Lung (tissue), 12 donors: ENCODE data around the gene ADAMTS17. TPM values are rescaled to one million over a fixed set of nuclear protein-coding genes. Genes with fewer than 3 reads are reported as not detected.
A peak's percentile ranks its signal among the peaks of the same experiment; 100 is the strongest.

Experiments used
- ATAC-seq: fragments of 200-7000 bp; cut with Tn5 transposase; one replicate; pipeline ENCODE4 v1.9.1; 2020; ENCODE audit warnings: moderate number of reproducible peaks; ENCODE audit not compliant: insufficient read depth, low FRiP score
- DNase-seq, 3 donors: peaks; one replicate each; pipeline ENCODE4 v3.0.0-alpha.2; 2013 to 2017
- H3K27ac ChIP-seq, 2 donors: one replicate each; pipeline ENCODE4 v1.5.1; 2013; ENCODE audit warnings: mild to moderate bottlenecking in 2 of 2, moderate library complexity in 2 of 2, control low read depth in 1 of 2, inconsistent platforms in 1 of 2, low read depth in 1 of 2, low read length in 1 of 2
- H3K27me3 ChIP-seq, 3 donors: one replicate each; pipeline ENCODE4 v1.5.1; 2013; ENCODE audit warnings: low read length in 2 of 3; ENCODE audit not compliant: control insufficient read depth in 3 of 3, insufficient read depth in 3 of 3
- H3K36me3 ChIP-seq, 4 donors: one replicate each; pipeline ENCODE4 v1.5.1; 2013; ENCODE audit warnings: low read length in 4 of 4, mild to moderate bottlenecking in 1 of 4, moderate library complexity in 1 of 4; ENCODE audit not compliant: control insufficient read depth in 4 of 4, insufficient read depth in 4 of 4
- H3K4me1 ChIP-seq, 5 donors: one replicate each; pipeline ENCODE4 v1.5.1; 2013; ENCODE audit warnings: low read length in 5 of 5, mild to moderate bottlenecking in 2 of 5, moderate library complexity in 1 of 5; ENCODE audit not compliant: control insufficient read depth in 5 of 5, insufficient read depth in 5 of 5
- H3K4me3 ChIP-seq: one replicate; pipeline ENCODE4 v1.5.1; 2013; ENCODE audit warnings: mild to moderate bottlenecking, control low read depth, moderate library complexity
- H3K9ac ChIP-seq, 2 donors: one replicate each; pipeline ENCODE4 v1.5.1; 2013; ENCODE audit warnings: low read length in 2 of 2, control low read depth in 1 of 2; ENCODE audit not compliant: insufficient read depth in 1 of 2
- H3K9me3 ChIP-seq, 4 donors: one replicate each; pipeline ENCODE4 v1.5.1; 2013; ENCODE audit warnings: low read length in 3 of 4, mild to moderate bottlenecking in 1 of 4, moderate library complexity in 1 of 4; ENCODE audit not compliant: control insufficient read depth in 4 of 4, insufficient read depth in 3 of 4
- WGBS, 2 donors: extraction: QIAGEN DNeasy Blood & Tissue Kit; methylation state at CpG; one replicate each; pipeline ENCODE4 v1.1.7; 2013; 5-methylcytosine and 5-hydroxymethylcytosine counted together
- polyA plus RNA-seq, 2 donors: library from polyadenylated mRNA; stranded (reverse); fragments of 200-250 nt; gene quantifications; one replicate each; pipeline ENCODE4 v1.2.1, GENCODE V29; 2013
- total RNA-seq, 2 donors: library from RNA; depleted of rRNA in 1 of 2; stranded (reverse); fragments of >200 nt in 1 of 2; gene quantifications; one replicate each; pipeline ENCODE4 v1.2.1, GENCODE V29; 2014 to 2021
- TF ChIP-seq, protein P1 (sequence below): IDR thresholded peaks from 2 replicates; pipeline ENCODE4 v1.5.1; 2012; ENCODE audit warnings: mild to moderate bottlenecking; ENCODE audit errors: control extremely low read depth, extremely low read depth
- donor health status: control.
- donor health status: control.
- donor health status: Bipolar disorder and iron deficiency.
- donor health status: healthy.
- donor health status: DM: yes; HTN: yes; CAD: no.

The ADAMTS17 gene
- total and polyA plus RNA-seq, 4 donors, result 0.47 to 6.6 (median 2.2) TPM

DNA sequence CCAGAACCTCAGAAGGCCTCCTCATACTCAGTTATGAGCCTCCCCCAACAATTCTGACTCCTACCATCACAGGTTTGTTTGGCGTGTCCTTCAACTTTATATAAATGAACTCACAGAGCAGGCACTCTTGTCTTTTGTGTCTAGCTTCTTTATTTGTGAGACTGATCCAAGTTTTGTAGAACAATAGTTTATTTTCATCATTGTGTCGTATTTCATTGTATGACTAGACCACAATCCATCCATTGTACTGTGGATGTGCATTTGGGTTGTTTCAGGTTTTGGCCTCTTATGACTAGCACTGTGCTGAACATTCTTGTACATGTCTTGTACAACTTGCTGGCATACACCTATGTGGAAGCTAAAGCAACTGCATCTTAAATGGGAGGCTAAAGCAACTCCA, 315.7 kb downstream of the ADAMTS17 start:
- ATAC-seq (no peak), DNase-seq (no peak)
- no peak overlapping the region for H3K27ac ChIP-seq
- no peak overlapping the region for H3K4me3 ChIP-seq
- no peaks in the 10 kb centered on the region for H3K27me3 ChIP-seq
- peaks cover 0 to 12% (median 0%) of the 10 kb centered on the region in 5 donors for H3K4me1 ChIP-seq
- TF ChIP-seq, protein P1, sequence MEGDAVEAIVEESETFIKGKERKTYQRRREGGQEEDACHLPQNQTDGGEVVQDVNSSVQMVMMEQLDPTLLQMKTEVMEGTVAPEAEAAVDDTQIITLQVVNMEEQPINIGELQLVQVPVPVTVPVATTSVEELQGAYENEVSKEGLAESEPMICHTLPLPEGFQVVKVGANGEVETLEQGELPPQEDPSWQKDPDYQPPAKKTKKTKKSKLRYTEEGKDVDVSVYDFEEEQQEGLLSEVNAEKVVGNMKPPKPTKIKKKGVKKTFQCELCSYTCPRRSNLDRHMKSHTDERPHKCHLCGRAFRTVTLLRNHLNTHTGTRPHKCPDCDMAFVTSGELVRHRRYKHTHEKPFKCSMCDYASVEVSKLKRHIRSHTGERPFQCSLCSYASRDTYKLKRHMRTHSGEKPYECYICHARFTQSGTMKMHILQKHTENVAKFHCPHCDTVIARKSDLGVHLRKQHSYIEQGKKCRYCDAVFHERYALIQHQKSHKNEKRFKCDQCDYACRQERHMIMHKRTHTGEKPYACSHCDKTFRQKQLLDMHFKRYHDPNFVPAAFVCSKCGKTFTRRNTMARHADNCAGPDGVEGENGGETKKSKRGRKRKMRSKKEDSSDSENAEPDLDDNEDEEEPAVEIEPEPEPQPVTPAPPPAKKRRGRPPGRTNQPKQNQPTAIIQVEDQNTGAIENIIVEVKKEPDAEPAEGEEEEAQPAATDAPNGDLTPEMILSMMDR, result no peak
- no peak overlapping the region for H3K9ac ChIP-seq
- no peaks in the 10 kb centered on the region for H3K36me3 ChIP-seq
- 79 to 88% methylated on average over 2 of the region's 2 CpGs for WGBS, 2 donors
- peaks cover 0 to 13% (median 2%) of the 10 kb centered on the region in 4 donors for H3K9me3 ChIP-seq

DNA sequence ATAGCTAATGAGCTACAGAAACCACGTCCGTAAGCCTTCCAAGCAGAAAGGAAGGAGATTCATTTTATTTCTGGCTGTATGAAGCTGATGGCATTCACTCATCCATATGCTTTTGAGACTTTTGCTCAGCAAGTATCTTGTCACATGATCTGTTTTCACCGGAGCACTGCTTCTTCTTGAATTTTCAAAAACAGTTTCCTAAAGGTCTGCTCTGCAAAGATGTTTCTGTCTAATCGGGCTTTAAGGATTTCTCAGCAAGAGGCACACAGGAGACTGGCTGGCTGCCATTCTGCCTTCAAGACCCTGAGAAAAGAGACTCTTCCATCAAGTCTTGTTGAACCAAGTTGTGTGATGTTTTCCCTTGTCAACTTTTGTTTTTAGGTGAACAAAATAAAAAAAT, 319.0 kb downstream of the ADAMTS17 start:
- TF ChIP-seq, protein P1, result no peak
- 70 to 85% methylated on average over 4 of the region's 4 CpGs for WGBS, 2 donors
- Histone ChIP-seq H3K9ac (no peak overlapping the region), H3K4me1 (peaks cover 0 to 19% (median 0%) of the 10 kb centered on the region in 5 donors), H3K27ac (no peak overlapping the region), H3K4me3 (no peak overlapping the region), H3K27me3 (no peaks in the 10 kb centered on the region), H3K9me3 (peaks cover 0 to 5% (median under 1%) of the 10 kb centered on the region in 4 donors), H3K36me3 (no peaks in the 10 kb centered on the region)
- DNase-seq, result peak in 2 of 3 donors; percentile 43 to 44
- no peak for ATAC-seq

DNA sequence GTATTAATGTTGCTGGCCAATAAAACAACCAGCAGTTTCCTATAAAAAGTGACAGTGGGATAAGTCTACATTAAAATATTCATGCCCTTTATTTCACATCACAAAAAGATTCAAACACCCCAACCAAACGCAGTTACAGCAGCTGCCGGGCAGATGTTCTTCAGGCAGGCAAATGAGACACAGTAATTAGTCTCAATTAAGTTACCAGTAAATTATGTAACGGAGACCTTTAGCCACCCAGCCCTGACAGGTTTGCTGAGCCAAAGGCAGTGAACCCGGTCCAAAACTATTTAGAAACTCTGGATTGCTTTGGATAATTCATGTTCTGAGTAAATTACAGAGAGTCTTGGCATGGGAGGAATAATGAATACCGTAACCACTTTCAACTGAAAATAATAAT, 319.4 kb downstream of the ADAMTS17 start:
- ATAC-seq (no peak), DNase-seq (peak in 2 of 3 donors; percentile 44 to 45)
- H3K27ac ChIP-seq, result no peak overlapping the region
- H3K9me3 ChIP-seq, result peaks cover 0 to 5% (median 0%) of the 10 kb centered on the region in 4 donors
- no peaks in the 10 kb centered on the region for H3K36me3 ChIP-seq
- no peak overlapping the region for H3K4me3 ChIP-seq
- H3K4me1 ChIP-seq, result peaks cover 0 to 19% (median 0%) of the 10 kb centered on the region in 5 donors
- no peak overlapping the region for H3K9ac ChIP-seq
- TF ChIP-seq, protein P1, result no peak
- no peaks in the 10 kb centered on the region for H3K27me3 ChIP-seq
- 78 to 80% methylated on average over 5 of the region's 5 CpGs for WGBS, 2 donors

DNA sequence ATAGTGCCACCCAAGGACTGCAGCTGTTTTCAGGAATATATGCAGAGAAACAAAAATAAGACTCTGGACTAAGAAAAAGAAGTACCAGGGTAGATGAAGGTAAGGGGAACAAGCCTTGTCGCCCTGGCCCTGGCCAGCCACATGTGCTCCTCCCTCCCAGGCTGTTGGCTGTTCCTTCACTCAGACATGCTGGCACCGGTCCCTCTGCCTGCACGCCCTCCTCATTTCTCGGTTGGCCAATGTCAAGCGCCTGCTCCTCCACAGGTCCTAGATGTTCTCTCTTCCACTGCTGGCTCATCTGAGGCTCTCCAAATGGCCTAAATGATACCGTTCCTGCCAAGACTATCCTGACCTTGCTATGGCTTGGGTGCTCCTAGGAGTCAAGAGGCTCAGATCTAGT, 320.1 kb downstream of the ADAMTS17 start:
- Histone ChIP-seq H3K4me3 (no peak overlapping the region), H3K27me3 (no peaks in the 10 kb centered on the region), H3K4me1 (peaks cover 0 to 19% (median 0%) of the 10 kb centered on the region in 5 donors), H3K27ac (no peak overlapping the region), H3K9ac (no peak overlapping the region), H3K36me3 (no peaks in the 10 kb centered on the region), H3K9me3 (peaks cover 0 to 7% (median 0%) of the 10 kb centered on the region in 4 donors)
- no peak for ATAC-seq
- WGBS, 2 donors, result 74 to 81% methylated on average over 6 of the region's 6 CpGs
- TF ChIP-seq, protein P1, result no peak
- DNase-seq, result peak in 1 of 3 donors; percentile 18
